ENCODE measurements around the gene SPATA46. TPM values are rescaled to one million over a fixed set of nuclear protein-coding genes. Genes with fewer than 3 reads are reported as not detected.

Gene SPATA46
- total RNA-seq, 2 experiments from 2014 or later, result not detected

- Mint-ChIP-seq H3K4me1 (no peaks in the 10 kb centered on the region), H3K9me3 (ENCODE audit: low read depth) (no peaks in the 10 kb centered on the region), H3K36me3 (ENCODE audit: low read depth) (no peaks in the 10 kb centered on the region), H3K4me3 (no peak overlapping the region), H3K27ac (no peak overlapping the region), H3K27me3 (no peaks in the 10 kb centered on the region)
- ATAC-seq (no peak), DNase-seq (no peak)
- ChIA-PET CTCF (no interaction called here), POLR2A (no interaction called here)
- intact Hi-C loops (cut with DNase I, micrococcal nuclease), result no loop called here
Observed at GRCh38 chr1:162370161-162370560, 6.5 kb downstream of the SPATA46 start.

DNA sequence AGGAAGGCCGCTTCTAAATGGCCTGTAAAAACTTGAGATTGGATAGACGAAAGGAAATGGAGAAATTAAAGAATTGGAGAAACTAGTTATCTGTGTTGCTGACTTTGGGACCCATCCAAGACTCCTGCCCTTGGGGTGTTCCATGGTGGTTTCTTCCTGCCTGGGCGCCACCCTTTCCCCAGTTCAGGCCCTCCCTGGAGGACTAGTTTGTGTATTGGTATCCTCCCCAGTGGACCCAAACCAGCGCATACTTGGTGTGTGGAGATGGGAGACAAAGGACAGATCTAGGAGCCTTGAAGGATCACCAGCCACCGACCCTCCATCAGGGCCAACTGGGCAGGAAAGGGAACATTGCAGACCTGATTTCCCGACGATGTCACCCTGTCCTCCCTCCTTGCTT, 7.1 kb downstream of the SPATA46 start:
- intact Hi-C loops (cut with DNase I, micrococcal nuclease), result no loop called here
- Mint-ChIP-seq H3K4me3 (no peak overlapping the region), H3K36me3 (ENCODE audit: low read depth) (no peaks in the 10 kb centered on the region), H3K27me3 (no peaks in the 10 kb centered on the region), H3K4me1 (no peaks in the 10 kb centered on the region), H3K27ac (no peak overlapping the region), H3K9me3 (ENCODE audit: low read depth) (no peaks in the 10 kb centered on the region)
- ATAC-seq (no peak), DNase-seq (no peak)
- CTCF ChIA-PET, result no interaction called here
- POLR2A ChIA-PET, result no interaction called here

DNA sequence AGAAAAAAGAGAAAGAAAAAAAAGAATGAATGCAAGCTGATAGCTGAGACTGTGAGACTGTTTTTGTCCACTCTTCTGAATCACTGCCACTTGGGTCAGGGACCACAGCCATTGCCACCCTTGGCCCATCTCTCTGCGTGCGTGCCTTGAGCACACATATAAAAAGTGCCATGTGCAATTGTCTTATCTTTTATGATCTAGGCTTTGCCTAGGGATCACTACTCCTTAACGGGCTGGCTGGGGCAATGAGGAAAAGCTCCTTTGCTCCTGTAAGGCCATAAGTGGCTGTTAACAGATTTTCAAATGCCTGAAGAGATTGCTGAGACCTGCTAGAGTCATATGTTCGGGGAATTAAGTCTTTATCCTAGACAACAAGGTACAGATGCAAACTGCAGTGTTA, 8.2 kb downstream of the SPATA46 start:
- Mint-ChIP-seq H3K36me3 (ENCODE audit: low read depth) (no peaks in the 10 kb centered on the region), H3K27me3 (no peaks in the 10 kb centered on the region), H3K9me3 (ENCODE audit: low read depth) (no peaks in the 10 kb centered on the region), H3K27ac (no peak overlapping the region), H3K4me3 (no peak overlapping the region), H3K4me1 (no peaks in the 10 kb centered on the region)
- intact Hi-C loops (cut with DNase I, micrococcal nuclease), result no loop called here
- ChIA-PET CTCF (no interaction called here), POLR2A (interaction anchor here (0.7 kb wide), 1 partner anchor 331 kb away, joined by 3 read pairs; no protein-coding TSS in a partner anchor)
- DNase-seq, result no peak
- ATAC-seq, result no peak

DNA sequence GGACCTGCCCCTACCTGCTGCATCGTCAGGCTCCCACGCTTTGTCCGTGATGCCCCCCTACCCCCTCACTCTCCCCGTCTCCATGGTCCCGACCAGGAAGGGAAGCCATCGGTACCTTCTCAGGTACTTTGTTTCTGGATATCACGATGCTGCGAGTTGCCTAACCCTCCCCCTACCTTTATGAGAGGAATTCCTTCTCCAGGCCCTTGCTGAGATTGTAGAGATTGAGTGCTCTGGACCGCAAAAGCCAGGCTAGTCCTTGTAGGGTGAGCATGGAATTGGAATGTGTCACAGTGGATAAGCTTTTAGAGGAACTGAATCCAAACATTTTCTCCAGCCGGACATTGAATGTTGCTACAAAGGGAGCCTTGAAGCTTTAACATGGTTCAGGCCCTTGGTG, 8.9 kb downstream of the SPATA46 start:
- ATAC-seq (no peak), DNase-seq (no peak)
- Mint-ChIP-seq H3K27me3 (no peaks in the 10 kb centered on the region), H3K9me3 (ENCODE audit: low read depth) (no peaks in the 10 kb centered on the region), H3K27ac (no peak overlapping the region), H3K4me1 (no peaks in the 10 kb centered on the region), H3K36me3 (ENCODE audit: low read depth) (no peaks in the 10 kb centered on the region), H3K4me3 (no peak overlapping the region)
- POLR2A ChIA-PET, result no interaction called here
- intact Hi-C loops (cut with DNase I, micrococcal nuclease), result no loop called here
- CTCF ChIA-PET, result no interaction called here

- ATAC-seq (no peak), DNase-seq (no peak)
- CTCF ChIA-PET, result interaction anchor here (0.5 to 1.4 kb wide), 2 partner anchors 25 to 63 kb away, joined by 3 to 4 read pairs; no protein-coding TSS in a partner anchor
- Mint-ChIP-seq H3K9me3 (ENCODE audit: low read depth) (no peaks in the 10 kb centered on the region), H3K27ac (no peak overlapping the region), H3K27me3 (no peaks in the 10 kb centered on the region), H3K4me3 (no peak overlapping the region), H3K4me1 (no peaks in the 10 kb centered on the region), H3K36me3 (ENCODE audit: low read depth) (no peaks in the 10 kb centered on the region)
- intact Hi-C loops (cut with DNase I, micrococcal nuclease), result no loop called here
- POLR2A ChIA-PET, result no interaction called here
Observed at GRCh38 chr1:162367073-162367472, 9.6 kb downstream of the SPATA46 start.

GRCh38 chr1:162366671-162367070, 10.0 kb downstream of the SPATA46 start:
- H3K27me3 Mint-ChIP-seq, result no peaks in the 10 kb centered on the region

DNA sequence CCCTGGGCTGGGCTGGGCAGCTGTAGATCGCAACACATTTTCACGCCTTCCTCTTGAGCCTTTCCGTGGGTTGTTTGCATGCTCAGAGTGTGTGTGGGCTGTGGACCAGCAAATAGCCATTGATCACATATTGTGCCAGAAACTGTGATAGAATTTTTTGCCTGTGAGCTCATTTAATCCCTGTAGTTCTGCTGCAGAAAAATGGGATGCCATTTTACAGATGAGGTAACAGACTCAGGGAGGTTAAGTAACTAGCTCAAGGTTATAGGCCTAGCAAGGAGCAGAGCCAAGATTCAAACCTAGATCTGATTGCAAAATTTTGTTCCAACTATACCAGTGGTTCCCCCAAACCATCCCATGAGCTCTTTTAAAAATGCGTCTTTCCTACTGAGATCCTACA, 10.5 kb downstream of the SPATA46 start:
- ATAC-seq (no peak), DNase-seq (no peak)
- Mint-ChIP-seq H3K4me3 (no peak overlapping the region), H3K36me3 (ENCODE audit: low read depth) (no peaks in the 10 kb centered on the region), H3K9me3 (ENCODE audit: low read depth) (no peaks in the 10 kb centered on the region), H3K27ac (no peak overlapping the region), H3K27me3 (no peaks in the 10 kb centered on the region), H3K4me1 (no peaks in the 10 kb centered on the region)
- intact Hi-C loops (cut with DNase I, micrococcal nuclease), result no loop called here
- ChIA-PET POLR2A (no interaction called here), CTCF (interaction anchor here (0.9 to 1.4 kb wide), 4 partner anchors 9 to 111 kb away, joined by 3 to 6 read pairs (median 4); no protein-coding TSS in a partner anchor)

More at GRCh38 chr1:162366671-162367070, 10.0 kb downstream of the SPATA46 start:
- CTCF ChIA-PET, result interaction anchor here (0.9 to 1.4 kb wide), 3 partner anchors 9 to 111 kb away, joined by 3 to 6 read pairs (median 4); no protein-coding TSS in a partner anchor
- Mint-ChIP-seq H3K4me3 (no peak overlapping the region), H3K27ac (no peak overlapping the region), H3K36me3 (ENCODE audit: low read depth) (no peaks in the 10 kb centered on the region), H3K4me1 (no peaks in the 10 kb centered on the region), H3K9me3 (ENCODE audit: low read depth) (no peaks in the 10 kb centered on the region)
- POLR2A ChIA-PET, result no interaction called here
- intact Hi-C loops (cut with DNase I, micrococcal nuclease), result no loop called here
- ATAC-seq (no peak), DNase-seq (no peak)

GRCh38 chr1:162365284-162366020, 11.2 kb downstream of the SPATA46 start:
- ATAC-seq (no peak), DNase-seq (no peak)
- H3K4me1 Mint-ChIP-seq, result no peaks in the 10 kb centered on the region
- ChIA-PET POLR2A (no interaction called here), CTCF (interaction anchor here (0.9 to 1.4 kb wide), 5 partner anchors 8 to 110 kb away, joined by 3 to 6 read pairs (median 4); no protein-coding TSS in a partner anchor)
- intact Hi-C loops (cut with DNase I, micrococcal nuclease), result no loop called here
- H3K36me3 Mint-ChIP-seq (ENCODE audit: low read depth), result no peaks in the 10 kb centered on the region
- H3K9me3 Mint-ChIP-seq (ENCODE audit: low read depth), result no peaks in the 10 kb centered on the region
- no peaks in the 10 kb centered on the region for H3K27me3 Mint-ChIP-seq
- H3K27ac Mint-ChIP-seq, result no peak overlapping the region
- H3K4me3 Mint-ChIP-seq, result no peak overlapping the region

DNA sequence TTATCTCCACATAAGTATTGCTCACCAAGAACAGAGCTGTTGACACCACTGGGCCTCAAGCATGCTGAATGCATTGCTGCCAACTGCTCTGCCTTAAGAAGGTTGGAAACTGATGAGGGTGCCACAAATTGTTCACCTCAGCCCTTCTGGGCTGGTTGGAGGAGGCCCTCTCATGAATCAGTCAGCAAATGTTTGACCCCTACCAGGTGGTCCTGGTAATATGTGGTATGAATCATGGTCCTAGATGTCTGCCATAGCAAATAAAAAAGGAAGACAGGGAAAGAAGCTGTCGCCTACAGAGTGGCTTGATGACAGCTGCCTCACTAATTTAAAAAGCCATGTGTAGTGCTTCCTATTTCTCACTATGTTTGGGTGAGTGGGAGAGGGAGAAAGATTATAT, 12.2 kb downstream of the SPATA46 start:
- DNase-seq, result no peak
- no peak for ATAC-seq
- ChIA-PET CTCF (interaction anchor here (0.6 kb wide), 1 partner anchor 206 kb away, joined by 4 read pairs; no protein-coding TSS in a partner anchor), POLR2A (no interaction called here)
- Mint-ChIP-seq H3K9me3 (ENCODE audit: low read depth) (no peaks in the 10 kb centered on the region), H3K27ac (no peak overlapping the region), H3K27me3 (no peaks in the 10 kb centered on the region), H3K36me3 (ENCODE audit: low read depth) (no peaks in the 10 kb centered on the region), H3K4me3 (no peak overlapping the region), H3K4me1 (no peaks in the 10 kb centered on the region)
- intact Hi-C loops (cut with DNase I, micrococcal nuclease), result no loop called here

DNA sequence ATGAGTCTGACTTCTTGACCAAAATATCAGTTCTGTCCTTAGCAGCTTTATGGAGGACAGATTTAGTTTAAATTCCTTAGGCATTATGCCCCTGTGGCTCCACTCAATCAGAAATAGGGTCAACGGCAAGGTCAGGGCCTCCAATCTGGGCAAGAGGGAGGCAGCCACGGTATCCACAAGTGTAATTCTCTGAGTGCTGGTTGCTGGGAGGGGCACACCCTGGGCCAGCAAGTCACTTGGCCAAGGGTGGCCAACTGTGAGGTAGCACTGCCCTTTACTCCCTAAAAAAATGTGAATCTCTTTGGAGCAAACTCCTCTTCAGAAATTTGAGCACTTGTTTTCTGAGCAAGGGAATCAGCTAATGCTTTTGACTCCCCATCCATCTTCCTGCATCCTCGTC, 12.8 kb downstream of the SPATA46 start:
- DNase-seq (no peak), ATAC-seq (no peak)
- no peak overlapping the region for H3K4me3 Mint-ChIP-seq
- CTCF ChIA-PET, result interaction anchor here (1.0 kb wide), 1 partner anchor 25 kb away, joined by 3 read pairs; no protein-coding TSS in a partner anchor
- H3K27ac Mint-ChIP-seq, result no peak overlapping the region
- H3K27me3 Mint-ChIP-seq, result no peaks in the 10 kb centered on the region
- intact Hi-C loops (cut with DNase I, micrococcal nuclease), result no loop called here
- H3K9me3 Mint-ChIP-seq (ENCODE audit: low read depth), result no peaks in the 10 kb centered on the region
- POLR2A ChIA-PET, result no interaction called here
- no peaks in the 10 kb centered on the region for H3K4me1 Mint-ChIP-seq
- no peaks in the 10 kb centered on the region for H3K36me3 Mint-ChIP-seq (ENCODE audit: low read depth)

DNA sequence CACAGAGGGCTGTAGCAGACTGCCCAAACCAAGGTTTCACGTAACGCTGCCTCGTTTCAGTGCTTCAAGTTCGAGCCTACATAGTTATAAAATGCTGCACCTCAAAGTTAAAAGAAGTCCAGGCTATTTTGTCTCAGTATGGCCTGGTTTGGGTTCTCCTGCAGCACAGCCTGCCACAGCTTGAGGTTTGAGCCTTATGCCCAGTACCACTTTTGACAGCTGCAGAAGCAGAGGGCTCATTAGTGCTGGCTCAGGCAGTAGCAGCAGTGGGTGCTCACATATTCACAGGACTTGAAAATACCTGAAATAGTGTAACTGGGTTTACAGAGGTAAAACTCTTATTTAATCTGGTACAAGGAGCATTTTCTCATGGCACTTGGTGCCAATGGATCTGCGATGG, 15.3 kb downstream of the SPATA46 start:
- ChIA-PET POLR2A (no interaction called here), CTCF (no interaction called here)
- no peaks in the 10 kb centered on the region for H3K9me3 Mint-ChIP-seq (ENCODE audit: low read depth)
- no peak overlapping the region for H3K27ac Mint-ChIP-seq
- H3K4me1 Mint-ChIP-seq, result no peaks in the 10 kb centered on the region
- no peak for ATAC-seq
- H3K4me3 Mint-ChIP-seq, result no peak overlapping the region
- intact Hi-C loops (cut with DNase I, micrococcal nuclease), result no loop called here
- no peaks in the 10 kb centered on the region for H3K27me3 Mint-ChIP-seq
- H3K36me3 Mint-ChIP-seq (ENCODE audit: low read depth), result no peaks in the 10 kb centered on the region
- DNase-seq, result no peak

- CTCF ChIA-PET, result no interaction called here
Observed at GRCh38 chr1:162360874-162361260, 15.8 kb downstream of the SPATA46 start.

More at GRCh38 chr1:162360874-162361260, 15.8 kb downstream of the SPATA46 start:
- ATAC-seq (no peak), DNase-seq (no peak)
- no peaks in the 10 kb centered on the region for H3K9me3 Mint-ChIP-seq (ENCODE audit: low read depth)
- H3K4me1 Mint-ChIP-seq, result no peaks in the 10 kb centered on the region
- POLR2A ChIA-PET, result no interaction called here
- intact Hi-C loops (cut with DNase I, micrococcal nuclease), result no loop called here
- no peaks in the 10 kb centered on the region for H3K36me3 Mint-ChIP-seq (ENCODE audit: low read depth)
- H3K4me3 Mint-ChIP-seq, result no peak overlapping the region
- no peak overlapping the region for H3K27ac Mint-ChIP-seq
- no peaks in the 10 kb centered on the region for H3K27me3 Mint-ChIP-seq
